ENCODE data around the gene SLC29A4. TPM values are rescaled to one million over a fixed set of nuclear protein-coding genes. Genes with fewer than 3 reads are reported as not detected.
"Not testable (repeated sequence)": the region's sequence is repeated elsewhere in the genome, so short reads cannot be mapped to it uniquely, and the experiment has no call there.

The SLC29A4 gene
- total RNA-seq, 1 donor from 2014 or later, result 0.24 TPM

DNA sequence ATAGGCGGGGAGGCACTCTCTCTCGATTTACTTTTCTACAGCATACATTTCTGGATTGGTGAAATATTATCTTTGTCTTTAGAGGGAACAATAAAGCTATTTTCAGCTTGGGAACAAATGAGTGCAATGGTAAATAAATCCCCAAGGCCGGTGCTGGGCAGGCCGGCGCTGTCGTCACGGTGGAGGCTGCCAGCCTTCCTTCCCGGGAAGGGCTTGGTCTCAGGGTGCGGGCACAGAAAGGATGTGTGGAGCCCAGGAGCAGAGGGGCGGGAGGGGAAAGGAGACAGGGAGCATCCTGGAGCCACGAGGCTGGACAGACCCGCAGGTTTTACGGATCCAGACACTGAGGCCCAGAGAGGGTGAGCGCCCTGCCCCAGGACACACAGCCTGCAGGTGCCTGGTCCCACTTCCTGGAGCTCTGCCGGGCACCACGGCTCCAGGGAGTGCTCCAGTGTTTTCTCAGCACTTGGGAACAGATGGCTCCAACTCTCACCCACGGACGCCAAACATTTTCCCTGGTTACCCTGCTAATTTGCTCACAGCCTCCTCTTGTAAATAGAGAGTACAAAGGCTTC is 8.8 kb upstream of the SLC29A4 start:
- DNase-seq (ENCODE audit: low spot score), result not testable (repeated sequence)

DNA sequence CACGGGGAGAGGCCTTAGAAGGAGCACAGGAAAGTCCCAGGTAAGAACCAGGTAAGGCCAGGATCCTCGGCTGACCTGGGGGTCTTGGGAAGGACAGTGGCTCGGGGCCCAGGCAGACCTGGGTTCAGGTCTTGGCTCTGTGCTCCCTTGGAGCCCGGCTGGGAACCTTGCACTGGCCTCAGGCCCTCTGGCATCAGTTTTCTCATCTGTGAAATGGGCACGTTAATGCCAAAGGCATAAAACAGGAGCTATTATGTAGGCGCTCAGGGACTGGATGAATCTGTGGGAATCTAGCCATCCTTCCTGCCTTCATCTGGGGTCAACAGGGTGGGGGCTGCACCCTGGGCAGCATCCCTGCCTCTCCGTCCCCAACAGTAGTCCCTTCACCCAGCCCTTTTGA is 8.3 kb upstream of the SLC29A4 start:
- DNase-seq (ENCODE audit: low spot score), result no peak

DNA sequence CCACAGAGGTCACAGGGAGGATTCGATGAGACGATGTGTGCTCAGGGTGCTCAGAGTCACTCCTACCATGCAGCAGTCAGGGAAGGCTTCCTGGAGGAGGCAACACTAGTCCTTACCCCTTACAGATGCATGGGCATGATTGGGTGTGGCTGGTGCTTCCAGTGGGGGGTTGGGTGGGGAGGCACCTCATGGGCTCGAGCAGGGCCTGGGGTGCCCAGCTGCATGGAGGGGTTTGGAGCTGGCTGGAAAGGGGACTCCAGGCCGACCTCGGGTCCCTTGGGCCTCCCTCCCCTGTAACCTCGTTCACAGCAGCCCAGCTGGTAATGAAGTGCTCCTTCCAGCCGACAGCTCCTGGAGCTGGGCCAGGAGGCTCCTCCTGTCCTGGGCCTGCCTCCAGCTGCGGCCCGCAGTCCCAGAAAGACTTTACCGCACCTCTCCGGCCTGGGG is 7.7 kb upstream of the SLC29A4 start:
- DNase-seq (ENCODE audit: low spot score), result peak; percentile 44

DNA sequence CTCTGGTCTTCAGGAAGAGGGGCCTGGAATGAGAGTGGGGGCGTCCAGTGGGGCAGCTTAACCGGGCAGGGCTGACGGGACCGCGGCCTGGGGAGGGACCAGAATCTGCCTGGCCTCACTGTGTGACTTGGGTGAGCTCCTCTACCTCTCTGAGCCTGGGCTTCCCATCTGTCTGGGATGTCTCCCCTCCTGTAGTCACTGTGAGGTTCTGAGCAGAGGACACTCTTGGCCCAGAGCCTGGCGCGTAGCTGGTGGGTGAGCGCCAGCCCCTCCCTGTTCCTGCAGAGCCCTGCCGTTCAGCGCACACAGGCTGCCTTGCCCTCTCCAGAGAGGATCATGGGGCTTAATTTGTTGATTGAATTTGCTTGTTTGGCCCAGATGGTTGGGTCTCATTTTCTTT is 7.2 kb upstream of the SLC29A4 start:
- peak; percentile 61 for DNase-seq (ENCODE audit: low spot score)

DNA sequence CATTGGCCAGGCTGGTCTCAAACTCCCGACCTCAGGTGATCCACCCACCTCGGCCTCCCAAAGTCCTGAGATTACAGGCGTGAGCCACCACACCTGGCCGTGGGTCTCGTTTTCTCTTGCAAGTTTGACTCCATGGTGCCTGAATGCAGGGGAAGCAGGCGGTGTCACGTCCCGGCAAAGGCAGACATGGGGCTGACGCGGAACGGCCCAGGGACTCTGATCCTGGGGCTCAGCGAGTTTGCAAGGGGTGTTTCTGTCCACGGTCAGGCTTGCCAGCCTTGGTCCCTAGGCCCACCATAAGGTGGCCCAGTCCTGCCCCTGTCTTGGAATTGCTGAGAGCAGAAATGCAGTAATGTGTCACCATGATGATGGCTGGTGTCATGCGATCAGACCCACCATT is 6.6 kb upstream of the SLC29A4 start:
- not testable (repeated sequence) for DNase-seq (ENCODE audit: low spot score)

DNA sequence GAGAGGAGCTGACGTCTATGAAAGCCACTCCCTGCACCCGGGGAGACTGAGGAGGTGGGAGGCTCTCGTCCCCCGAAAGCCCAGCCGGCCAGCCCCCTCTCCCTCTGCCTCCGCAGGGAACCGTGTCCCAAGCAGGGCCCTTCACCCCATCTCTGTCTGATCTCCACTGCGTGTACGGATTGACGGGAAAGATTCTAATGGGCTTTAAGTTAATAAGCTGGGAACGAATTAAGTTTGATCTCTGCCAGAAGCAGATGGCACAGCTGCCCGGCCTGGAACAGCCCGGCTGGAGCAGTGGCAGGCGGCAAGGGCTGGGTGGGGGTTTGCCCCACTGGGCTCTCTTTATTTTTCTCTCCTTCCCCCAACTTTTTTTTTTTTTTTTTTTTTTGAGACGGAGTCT is 6.1 kb upstream of the SLC29A4 start:
- no peak for DNase-seq (ENCODE audit: low spot score)

DNA sequence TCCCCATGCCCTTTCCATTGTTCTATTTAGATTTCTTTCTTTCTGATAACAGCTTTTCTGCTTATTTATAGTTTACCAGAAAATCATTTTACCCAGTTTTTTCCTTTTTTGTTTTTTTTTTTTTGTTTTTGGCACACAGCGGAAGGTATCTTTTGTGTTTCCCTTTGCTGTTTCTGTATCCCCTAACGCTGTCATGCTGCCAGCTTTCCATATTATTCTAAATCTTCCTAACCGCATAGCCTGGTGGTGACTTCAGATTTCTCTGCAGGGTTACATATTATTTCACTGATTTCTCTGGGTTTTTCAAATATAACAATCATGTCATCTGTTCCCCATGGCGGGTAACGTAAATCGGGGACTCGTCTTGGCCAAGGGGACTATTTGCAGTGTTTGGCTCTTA is 4.0 kb upstream of the SLC29A4 start:
- no peak for DNase-seq (ENCODE audit: low spot score)

DNA sequence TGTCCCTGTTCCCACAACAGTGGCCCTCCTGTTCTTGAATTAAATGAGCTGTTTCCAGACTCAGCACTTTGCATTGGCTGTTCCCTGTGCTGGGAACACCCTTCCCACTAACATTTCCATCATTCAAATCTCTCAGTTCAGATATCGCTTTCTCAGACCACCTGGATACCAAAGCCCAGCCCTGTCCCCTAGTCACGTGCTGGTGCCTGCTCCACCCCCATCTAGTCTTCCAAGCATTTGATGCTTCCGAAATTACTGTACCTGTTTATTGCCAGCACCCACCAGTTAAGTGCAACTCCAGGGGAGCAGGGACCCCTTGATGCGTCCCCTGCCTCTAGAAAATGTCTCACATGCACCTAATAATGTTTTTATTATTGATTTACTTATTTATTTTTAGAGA is 3.0 kb upstream of the SLC29A4 start:
- no peak for DNase-seq (ENCODE audit: low spot score)

DNA sequence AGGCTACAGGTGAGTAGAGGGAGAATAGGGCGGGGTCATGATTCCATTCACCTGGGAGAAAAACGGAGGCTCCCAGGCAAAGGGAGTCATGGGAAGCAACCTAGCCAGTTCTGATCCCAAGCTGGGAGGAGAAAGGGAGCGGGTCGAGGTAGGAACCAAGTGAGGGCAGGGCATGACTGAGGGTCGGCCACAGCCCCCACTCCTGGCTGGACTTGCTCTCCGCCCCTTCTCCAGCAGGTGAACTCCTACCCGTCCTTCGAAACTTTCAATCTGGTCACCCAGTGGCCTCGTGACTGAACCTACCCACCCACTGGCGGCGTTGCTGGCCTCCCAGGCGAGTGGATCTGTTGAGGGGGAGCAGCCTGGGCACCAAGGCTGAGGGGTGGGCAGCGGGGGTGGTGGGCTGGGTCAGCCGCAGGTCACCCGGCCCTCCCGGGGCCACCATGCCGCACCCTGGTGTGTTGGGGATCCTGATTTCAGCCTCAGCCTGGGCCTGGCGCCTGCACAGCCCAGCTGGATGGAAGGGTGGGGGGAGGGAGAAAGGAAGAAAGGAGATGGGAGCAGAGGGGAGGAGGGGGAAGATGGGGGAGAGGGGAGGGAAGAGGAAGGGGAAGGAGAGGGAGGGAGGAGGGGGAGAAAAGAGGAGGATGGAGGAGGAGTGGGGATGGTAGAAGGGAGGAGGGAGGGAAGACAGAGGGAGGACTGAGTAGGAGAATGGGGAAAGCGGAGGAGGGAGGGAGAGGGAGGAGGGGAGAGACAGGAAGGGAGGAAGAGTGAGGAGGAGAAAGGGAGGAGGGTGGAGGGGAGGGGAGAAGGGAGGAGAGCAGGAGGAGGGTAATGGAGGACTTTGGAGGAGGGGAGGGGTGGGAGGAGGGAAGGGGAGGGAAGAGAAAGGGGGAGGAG is 894 bp upstream of the SLC29A4 start:
- DNase-seq (ENCODE audit: low spot score), result not testable (repeated sequence)

DNA sequence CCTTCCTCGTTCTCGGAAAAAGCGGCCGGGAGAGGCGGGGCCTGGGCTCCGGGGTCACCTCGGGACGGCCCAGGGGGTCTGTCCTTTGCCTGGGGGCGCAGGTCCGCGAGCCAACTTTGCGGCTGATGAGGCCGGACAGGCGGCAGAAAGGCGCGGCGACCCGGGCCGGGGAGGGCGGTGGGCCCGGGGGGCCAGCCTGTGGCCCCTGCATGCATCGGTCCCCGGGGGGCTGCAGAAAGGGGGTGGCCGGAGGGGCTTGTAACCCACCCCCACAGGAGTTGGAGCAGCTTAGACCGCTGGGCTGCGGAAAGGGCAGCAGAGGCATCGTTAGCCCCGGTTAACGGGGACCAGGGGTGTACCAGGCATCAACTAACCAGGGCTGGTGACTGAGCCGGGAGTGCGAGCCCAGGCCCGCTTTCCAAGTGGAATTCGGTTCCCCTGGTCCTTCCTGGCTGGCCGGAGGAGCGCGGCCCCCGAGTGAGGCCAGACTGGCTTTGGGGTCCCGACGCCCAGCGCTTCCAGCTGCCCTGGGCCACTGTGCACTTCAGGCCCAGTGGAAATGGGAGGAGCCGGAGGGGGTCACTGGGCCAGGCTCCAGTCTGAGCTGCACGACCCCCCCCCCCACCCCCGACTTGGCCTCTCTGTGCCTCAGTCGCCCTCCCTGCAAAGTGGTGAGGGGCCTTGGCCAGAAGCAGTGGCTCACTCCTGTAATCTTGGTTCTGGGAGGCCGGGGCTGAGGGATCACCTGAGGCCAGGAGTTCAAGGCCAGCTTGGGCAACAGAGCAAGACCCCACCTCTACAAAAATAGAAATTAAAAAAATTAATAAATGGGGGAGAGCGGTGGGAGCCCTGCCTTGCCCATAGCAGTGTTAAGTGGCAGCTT is 919 bp downstream of the SLC29A4 start:
- no peak for DNase-seq (ENCODE audit: low spot score)

DNA sequence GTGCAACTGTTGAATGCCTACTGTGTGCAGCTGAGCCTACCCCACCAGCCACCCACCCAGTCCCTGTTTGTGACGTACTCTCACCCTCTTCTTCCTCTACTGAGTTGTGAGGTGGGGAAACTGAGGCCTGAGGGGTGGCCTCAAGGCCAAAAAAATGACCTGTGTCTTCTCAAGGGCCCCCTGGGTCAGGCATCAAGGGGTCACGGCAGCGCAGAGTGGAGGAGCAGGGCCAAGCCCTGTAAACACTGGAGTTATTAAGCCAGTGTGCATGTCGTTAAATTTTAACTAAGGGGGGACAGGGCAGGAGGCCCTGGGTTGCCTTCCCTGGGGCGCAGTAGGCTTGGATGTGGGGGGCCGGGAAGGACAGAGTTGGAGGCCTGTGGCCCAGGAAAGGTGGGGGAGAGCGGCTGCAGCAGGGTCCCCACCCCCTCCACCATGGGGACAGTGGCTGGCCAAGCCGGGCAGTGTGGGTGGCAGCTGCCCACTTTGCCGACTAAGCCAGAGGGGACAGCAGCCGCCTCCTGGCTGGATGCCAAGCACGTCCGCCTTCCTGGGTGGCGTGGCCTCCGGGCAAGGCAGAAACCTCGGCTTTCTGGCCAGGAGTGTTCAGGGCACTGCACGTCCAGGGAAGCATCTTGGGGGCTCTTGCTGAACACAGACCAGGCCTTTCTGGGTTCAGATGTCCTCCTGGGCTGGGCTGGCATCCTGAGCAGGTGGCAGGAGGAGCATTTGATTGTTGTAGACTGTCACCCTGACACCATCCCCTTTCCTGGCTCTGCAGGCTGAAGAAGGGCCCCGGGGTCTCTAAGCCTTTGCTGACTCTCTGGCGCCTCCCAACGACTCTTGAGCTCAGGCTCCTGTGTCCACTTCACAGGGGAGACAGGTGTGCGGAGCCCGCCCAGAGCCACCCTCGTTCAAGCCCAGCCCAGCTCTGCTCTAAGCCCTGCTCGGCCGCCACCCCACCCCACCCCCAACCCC is 1.9 kb downstream of the SLC29A4 start:
- DNase-seq (ENCODE audit: low spot score), result no peak

DNA sequence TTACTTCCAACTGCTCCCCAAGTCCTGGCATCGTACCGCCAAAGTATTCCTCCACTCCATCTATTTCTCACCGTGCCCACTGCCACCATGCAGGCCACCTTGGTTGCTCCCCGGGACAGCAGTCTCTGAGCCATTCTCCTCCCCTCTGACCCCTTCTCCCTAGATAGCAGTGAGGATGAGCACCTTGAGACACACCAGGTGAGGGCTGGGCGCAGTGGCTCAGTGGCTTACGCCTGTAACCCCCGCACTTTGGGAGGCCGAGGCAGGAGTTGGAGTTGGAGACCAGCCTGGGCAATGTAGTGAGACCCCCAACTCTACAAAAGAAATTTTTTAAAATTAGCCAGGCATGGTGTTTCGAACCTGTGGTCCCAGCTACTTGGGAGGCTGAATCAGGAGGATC is 4.2 kb downstream of the SLC29A4 start:
- DNase-seq (ENCODE audit: low spot score), result no peak

DNA sequence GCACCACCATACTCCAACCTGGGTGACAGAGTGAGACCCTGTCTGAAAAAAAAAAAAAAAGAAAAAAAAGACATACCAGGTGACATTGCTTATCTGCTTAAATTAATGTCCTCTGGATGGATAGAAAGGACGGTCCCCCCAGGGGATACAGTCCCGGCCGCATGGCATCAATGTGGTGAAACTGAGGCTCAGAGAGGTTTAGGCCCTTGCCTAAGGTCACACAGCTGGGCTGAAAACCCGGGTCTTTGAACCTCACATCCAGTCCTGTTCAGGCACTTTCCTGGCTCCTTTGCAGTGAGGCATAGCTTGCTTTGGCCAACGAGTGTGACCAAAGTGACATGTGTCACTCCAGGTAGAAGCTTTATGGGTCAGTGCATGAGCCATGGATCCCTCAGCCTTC is 4.6 kb downstream of the SLC29A4 start:
- not testable (repeated sequence) for DNase-seq (ENCODE audit: low spot score)

DNA sequence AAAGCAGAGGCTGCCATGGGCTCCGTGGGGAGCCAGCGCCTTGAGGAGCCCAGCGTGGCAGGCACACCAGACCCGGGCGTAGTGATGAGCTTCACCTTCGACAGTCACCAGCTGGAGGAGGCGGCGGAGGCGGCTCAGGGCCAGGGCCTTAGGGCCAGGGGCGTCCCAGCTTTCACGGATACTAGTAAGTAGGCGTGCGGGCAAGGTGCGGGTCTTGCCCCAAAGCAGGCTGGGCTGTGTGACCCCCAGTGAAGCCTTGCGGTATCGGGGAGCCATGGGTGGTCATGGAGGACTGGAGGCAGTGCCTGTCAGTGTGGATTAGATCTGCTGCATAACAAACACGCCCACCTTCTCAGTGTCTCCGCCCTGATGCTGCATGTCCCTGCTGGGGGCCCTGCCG is 5.1 kb downstream of the SLC29A4 start:
- no peak for DNase-seq (ENCODE audit: low spot score)

DNA sequence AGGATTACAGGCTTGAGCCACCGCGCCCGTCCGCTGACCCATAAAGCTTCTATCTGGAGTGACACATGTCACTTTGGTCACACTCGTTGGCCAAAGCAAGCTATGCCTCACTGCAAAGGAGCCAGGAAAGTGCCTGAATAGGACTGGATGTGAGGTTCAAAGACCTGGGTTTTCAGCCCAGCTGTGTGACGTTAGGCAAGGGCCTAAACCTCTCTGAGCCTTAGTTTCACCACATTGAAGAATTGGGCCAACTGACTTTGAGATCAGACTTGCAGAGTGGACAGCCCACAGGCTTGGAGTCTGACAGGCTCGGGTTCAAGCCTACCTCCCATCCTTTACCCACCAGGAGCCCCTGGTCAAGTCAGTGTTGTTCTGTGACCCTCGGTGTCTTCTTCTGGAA is 5.8 kb downstream of the SLC29A4 start:
- not testable (repeated sequence) for DNase-seq (ENCODE audit: low spot score)

DNA sequence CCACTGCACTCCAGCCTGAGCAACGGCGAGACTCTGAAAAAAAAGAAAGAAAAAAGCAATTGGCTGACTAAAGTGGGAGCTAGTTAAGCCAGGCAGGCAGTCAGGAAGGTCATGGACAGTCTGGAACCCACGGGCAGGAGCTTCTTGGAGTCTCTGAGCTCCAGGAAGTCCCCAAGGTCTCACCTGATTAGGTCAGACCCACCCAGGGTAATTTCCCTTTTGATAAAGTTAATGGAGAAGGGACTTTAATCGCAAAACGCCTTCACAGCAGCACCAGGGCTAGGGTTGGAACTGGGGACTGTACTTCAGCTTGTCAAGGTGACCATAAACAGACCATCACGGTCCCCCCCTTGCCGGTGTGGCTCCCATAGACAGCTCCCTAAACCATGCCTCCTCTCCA is 6.6 kb downstream of the SLC29A4 start:
- no peak for DNase-seq (ENCODE audit: low spot score)

DNA sequence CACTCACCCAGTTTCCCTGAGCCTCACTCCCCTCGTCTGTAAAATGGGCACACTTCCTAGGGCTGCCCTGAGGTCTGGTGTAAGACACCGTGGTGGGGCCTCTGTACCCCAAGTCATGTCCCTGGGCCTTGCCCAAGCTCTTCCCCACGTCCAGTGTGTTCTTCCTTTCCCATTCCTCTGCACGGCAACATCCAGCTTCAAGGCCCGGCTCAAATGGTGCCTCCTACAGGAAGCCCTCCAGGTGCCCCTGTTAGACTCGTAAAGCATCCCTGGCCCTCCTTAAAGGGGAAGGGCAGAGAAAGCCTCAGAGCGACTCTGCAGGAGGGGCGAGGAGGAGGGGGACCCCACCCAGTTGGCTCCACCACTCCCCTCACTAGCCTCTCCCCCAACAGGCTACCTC is 8.6 kb downstream of the SLC29A4 start:
- DNase-seq (ENCODE audit: low spot score), result no peak

DNA sequence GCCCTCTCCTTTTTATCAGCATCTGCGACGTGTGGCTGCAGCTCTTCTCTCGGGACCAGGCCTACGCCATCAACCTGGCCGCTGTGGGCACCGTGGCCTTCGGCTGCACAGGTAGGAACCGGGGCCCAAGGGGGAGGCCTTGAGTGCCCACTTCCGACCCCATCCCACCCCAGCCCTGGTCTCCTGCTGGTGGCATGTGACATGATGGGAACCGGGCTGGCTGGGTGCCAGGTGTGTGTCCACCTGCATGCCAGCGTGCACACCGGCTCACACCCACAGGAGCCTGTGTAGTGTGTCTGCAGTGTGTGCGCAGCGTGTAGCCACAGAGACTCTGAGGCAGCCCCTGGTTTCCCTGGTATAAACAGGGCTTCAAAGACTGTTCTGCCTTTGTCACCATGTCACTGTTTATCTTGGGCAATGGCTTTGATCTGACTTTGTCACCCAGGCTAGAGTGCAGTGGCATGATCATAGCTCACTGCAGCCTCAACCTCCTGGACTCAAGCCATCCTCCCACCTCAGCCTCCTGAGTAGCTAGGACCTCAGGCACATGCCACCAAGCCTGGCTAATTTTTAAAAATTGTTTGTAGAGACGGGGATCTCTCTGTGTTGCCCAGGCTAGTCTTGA is 9.1 kb downstream of the SLC29A4 start:
- not testable (repeated sequence) for DNase-seq (ENCODE audit: low spot score)

DNA sequence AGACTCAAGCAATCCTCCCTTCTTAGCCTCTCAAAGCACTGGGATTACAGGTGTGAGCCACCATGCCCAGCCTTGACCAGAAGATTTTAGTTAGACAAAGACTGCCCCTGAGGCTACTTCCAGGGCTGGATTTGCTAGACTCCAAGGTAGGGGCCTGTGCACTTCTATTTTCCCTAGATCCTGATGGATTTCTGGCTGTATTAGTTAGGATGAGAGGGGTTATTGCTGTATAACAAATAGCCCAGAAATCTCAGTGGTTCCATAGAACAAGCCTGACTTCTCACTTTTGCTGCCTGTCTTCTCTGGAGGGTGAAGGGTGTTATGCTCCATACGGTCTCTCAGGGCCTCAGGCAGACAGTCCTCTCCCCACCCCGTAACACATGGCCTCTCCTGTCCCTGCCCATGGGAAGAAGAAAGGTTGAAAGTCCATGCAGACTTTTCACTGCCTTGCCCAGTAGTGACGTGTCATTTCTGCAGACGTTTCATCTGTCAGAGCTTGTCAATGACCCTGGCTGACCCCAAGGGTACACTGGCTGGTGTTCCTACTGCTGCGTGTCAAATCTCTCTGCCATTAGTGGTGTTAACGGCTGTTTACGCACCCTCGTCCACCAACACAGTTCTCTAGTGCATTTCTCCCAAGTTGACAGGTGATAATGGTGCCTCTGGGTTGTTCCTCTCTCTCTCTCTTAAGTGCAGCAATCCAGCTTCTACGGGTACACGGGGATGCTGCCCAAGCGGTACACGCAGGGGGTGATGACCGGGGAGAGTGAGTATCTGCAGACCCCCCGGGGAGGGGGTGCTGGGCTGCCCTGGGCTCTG is 11.6 kb downstream of the SLC29A4 start:
- no peak for DNase-seq (ENCODE audit: low spot score)
